Panc1 (cell line): Measurements from ENCODE around the gene DNAH6. TPM values are rescaled to one million over a fixed set of nuclear protein-coding genes. Genes with fewer than 3 reads are reported as not detected.

ENCODE experiments used
- ATAC-seq: fragments of 200-7000 bp; cut with Tn5 transposase; 2 replicates; pipeline ENCODE4 v1.9.1; 2020; ENCODE audit warnings: mild to moderate bottlenecking, moderate library complexity
- BruUV-seq: library from RNA; stranded (reverse); fragments of 400-500 nt; replicated peaks from 2 replicates; lab custom pipeline; 2021; lab: Mats Ljungman, UMichigan
- CTCF ChIA-PET: fragments of 300-600 bp; sonication (Branson Sonifier 250); formaldehyde crosslinking; loops from one replicate; lab custom pipeline; 2022; ENCODE audit warnings: antibody characterized with exemption; lab: Charles Lee
- POLR2A ChIA-PET: fragments of 300-600 bp; sonication (Branson Sonifier 250); formaldehyde crosslinking; loops from one replicate; lab custom pipeline; 2022; ENCODE audit warnings: antibody characterized with exemption; lab: Charles Lee
- DNase-seq: peaks from one replicate; pipeline ENCODE4 v3.0.0-alpha.2; 2010; ENCODE audit warnings: low read depth, low spot score
- H3K27ac ChIP-seq: 2 replicates; pipeline ENCODE4 v1.5.1; 2011; ENCODE audit warnings: mild to moderate bottlenecking, low read length, inconsistent platforms
- H3K27me3 ChIP-seq: fragments of 200-500 bp; sonication (Bioruptor generic); 2 replicates; pipeline ENCODE4 v1.6.0; 2014; ENCODE audit warnings: low read length, inconsistent platforms; ENCODE audit not compliant: control insufficient read depth, insufficient read depth
- H3K36me3 ChIP-seq: fragments of 200-500 bp; sonication (Bioruptor generic); 2 replicates; pipeline ENCODE4 v1.5.1; 2014; ENCODE audit warnings: inconsistent platforms, mild to moderate bottlenecking, low read length, moderate library complexity; ENCODE audit not compliant: control insufficient read depth, insufficient read depth
- H3K4me1 ChIP-seq: 2 replicates; pipeline ENCODE4 v1.5.1; 2011; ENCODE audit warnings: inconsistent platforms, mild to moderate bottlenecking, low read length, moderate library complexity; ENCODE audit not compliant: control insufficient read depth, insufficient read depth
- H3K4me3 ChIP-seq, 2 experiments: 2 replicates each; pipeline ENCODE4 v1.5.1; 2011 to 2012; ENCODE audit warnings: low read depth in 2 of 2, low read length in 2 of 2, mild to moderate bottlenecking in 2 of 2, inconsistent platforms in 1 of 2, moderate library complexity in 1 of 2
- H3K9me3 ChIP-seq: fragments of 200-500 bp; sonication (Bioruptor generic); 2 replicates; pipeline ENCODE4 v1.5.1; 2014; ENCODE audit warnings: low read depth, mild to moderate bottlenecking, inconsistent platforms, low read length, moderate library complexity; ENCODE audit not compliant: control insufficient read depth, insufficient read depth
- CTCF ChIP-seq: fragments of 450-650 bp; IDR thresholded peaks from 2 replicates; pipeline ENCODE4 v1.5.1; 2017; ENCODE audit warnings: mild to moderate bottlenecking
- POLR2AphosphoS5 ChIP-seq: IDR thresholded peaks from 2 replicates; pipeline ENCODE4 v1.6.1; 2012; ENCODE audit warnings: mild to moderate bottlenecking, low read depth, low read length, moderate library complexity
- REST ChIP-seq, 2 experiments: IDR thresholded peaks; 2 replicates each; pipeline ENCODE4 v1.6.1; 2011 to 2012; ENCODE audit warnings: low read depth in 2 of 2, control low read depth in 1 of 2, low read length in 1 of 2, mild to moderate bottlenecking in 1 of 2, moderate library complexity in 1 of 2; ENCODE audit not compliant: insufficient read depth in 1 of 2
- SIN3A ChIP-seq: IDR thresholded peaks from 2 replicates; pipeline ENCODE4 v1.6.1; 2012; ENCODE audit warnings: low read depth, mild to moderate bottlenecking, low read length, moderate library complexity, borderline replicate concordance; ENCODE audit not compliant: insufficient read depth
- TCF7L2 ChIP-seq: IDR thresholded peaks from 2 replicates; pipeline ENCODE4 v1.6.1; 2011; ENCODE audit warnings: mild to moderate bottlenecking, low read depth, low read length, inconsistent platforms
- in situ Hi-C: cut with HindIII; loops from 2 replicates; pipeline ENCODE4 v1.10.0; 2016; ENCODE audit warnings: low sequenced_read_pairs, low pct_unique_long_range_greater_than_20kb
- intact Hi-C: fragments of 100-400 bp; cut with micrococcal nuclease; formaldehyde crosslinking; loops from one replicate; pipeline ENCODE4 v1.10.0; 2022; ENCODE audit not compliant: unreplicated experiment
- total RNA-seq: library from RNA; stranded (reverse); gene quantifications from one replicate; pipeline ENCODE4 v1.2.1, GENCODE V29; 2021; ENCODE audit not compliant: unreplicated experiment

The DNAH6 gene
- total RNA-seq, 1 experiment from 2014 or later: 0.26 TPM

DNA sequence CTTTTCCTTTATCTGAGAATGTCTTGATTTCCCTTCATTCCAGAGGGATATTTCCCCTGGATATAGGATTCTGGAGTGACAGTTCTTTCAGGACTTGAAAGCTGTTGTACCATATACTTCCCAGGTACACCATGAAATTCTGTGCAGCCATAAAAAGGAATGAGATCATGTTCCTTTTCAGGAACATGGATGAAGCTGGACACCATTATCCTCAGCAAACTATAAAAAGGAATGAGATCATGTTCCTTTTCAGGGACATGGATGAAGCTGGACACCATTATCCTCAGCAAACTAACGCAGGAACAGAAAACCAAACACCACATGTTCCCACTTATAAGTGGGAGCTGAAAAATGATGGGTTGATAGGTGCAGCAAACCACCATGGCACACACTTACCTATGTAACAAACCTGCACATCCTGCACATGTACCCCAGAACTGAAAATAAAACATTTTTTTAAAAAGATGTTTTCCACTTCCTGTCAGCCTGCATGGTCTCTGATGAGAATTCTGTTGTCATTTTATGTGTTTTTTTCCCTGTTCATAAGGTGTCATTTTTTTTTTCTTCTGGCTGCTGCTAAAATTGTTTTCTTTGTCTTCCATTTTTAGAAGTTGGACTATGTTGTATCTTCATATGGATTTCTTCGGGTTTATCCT lies 133.3 kb downstream of the DNAH6 start:
- in situ Hi-C loops: no loop called here
- Histone ChIP-seq H3K36me3 (no peaks in the 10 kb centered on the region), H3K4me1 (no peaks in the 10 kb centered on the region), H3K4me3 (no peak overlapping the region), H3K27ac (no peak overlapping the region), H3K9me3 (no peaks in the 10 kb centered on the region), H3K27me3 (peaks cover 5% of the 10 kb centered on the region)
- ChIA-PET POLR2A (no interaction called here), CTCF (no interaction called here)
- intact Hi-C loops: loop anchor here (10.0 kb wide), 1 partner anchor 215 kb away; no protein-coding TSS in a partner anchor
- ATAC-seq (no peak), DNase-seq (no peak)
- TF ChIP-seq CTCF (no peak), SIN3A (no peak), POLR2AphosphoS5 (no peak), TCF7L2 (no peak), REST (IDR thresholded peaks at IDR 0.05; ENCODE audit: insufficient read depth in 1 of 2, low read depth in 2 of 2, low read length in 1 of 2) (no peak)
- BruUV-seq: no TSS peak

GRCh38 chr2:84652431-84652830 lies 136.1 kb downstream of the DNAH6 start:
- H3K4me3 ChIP-seq: no peak overlapping the region
- H3K9me3 ChIP-seq: no peaks in the 10 kb centered on the region
- in situ Hi-C loops (no loop called here), intact Hi-C loops (loop anchor here (10.0 kb wide), 1 partner anchor 212 kb away; no protein-coding TSS in a partner anchor)
- no peaks in the 10 kb centered on the region for H3K36me3 ChIP-seq
- TF ChIP-seq CTCF (no peak), TCF7L2 (no peak), SIN3A (no peak), POLR2AphosphoS5 (no peak), REST (IDR thresholded peaks at IDR 0.05; ENCODE audit: insufficient read depth in 1 of 2, low read depth in 2 of 2, low read length in 1 of 2) (no peak)
- ChIA-PET POLR2A (no interaction called here), CTCF (interaction anchor here (0.6 kb wide), 1 partner anchor 19 kb away, joined by 3 read pairs; no protein-coding TSS in a partner anchor)
- BruUV-seq: no TSS peak
- peaks cover 8% of the 10 kb centered on the region for H3K27me3 ChIP-seq
- H3K27ac ChIP-seq: no peak overlapping the region
- no peaks in the 10 kb centered on the region for H3K4me1 ChIP-seq
- DNase-seq (no peak), ATAC-seq (no peak)
